ENCODE data around the gene RSPH1. TPM values are rescaled to one million over a fixed set of nuclear protein-coding genes. Genes with fewer than 3 reads are reported as not detected.

RSPH1 gene
- total RNA-seq, 6 experiments from 2014 or later = 0.18 to 0.55 (median 0.22) TPM; not detected in 1

GRCh38 chr21:42543106-42543847 is 47.3 kb upstream of the RSPH1 start:
- Histone ChIP-seq H3K36me3 (peaks cover 0 to 4% (median 0%) of the 10 kb centered on the region in 4 donors), H3K4me3 (no peak overlapping the region), H3K27me3 (no peaks in the 10 kb centered on the region), H3K9me3 (no peaks in the 10 kb centered on the region), H3K27ac (no peak overlapping the region), H3K4me1 (peaks cover 0 to 17% (median 2%) of the 10 kb centered on the region in 4 donors)
- ATAC-seq = no peak
- intact Hi-C loops (cut with DNase I) = no loop called here
- TF ChIP-seq POLR2A (IDR thresholded peaks at IDR 0.05) = no peak
- TF ChIP-seq, protein P1, sequence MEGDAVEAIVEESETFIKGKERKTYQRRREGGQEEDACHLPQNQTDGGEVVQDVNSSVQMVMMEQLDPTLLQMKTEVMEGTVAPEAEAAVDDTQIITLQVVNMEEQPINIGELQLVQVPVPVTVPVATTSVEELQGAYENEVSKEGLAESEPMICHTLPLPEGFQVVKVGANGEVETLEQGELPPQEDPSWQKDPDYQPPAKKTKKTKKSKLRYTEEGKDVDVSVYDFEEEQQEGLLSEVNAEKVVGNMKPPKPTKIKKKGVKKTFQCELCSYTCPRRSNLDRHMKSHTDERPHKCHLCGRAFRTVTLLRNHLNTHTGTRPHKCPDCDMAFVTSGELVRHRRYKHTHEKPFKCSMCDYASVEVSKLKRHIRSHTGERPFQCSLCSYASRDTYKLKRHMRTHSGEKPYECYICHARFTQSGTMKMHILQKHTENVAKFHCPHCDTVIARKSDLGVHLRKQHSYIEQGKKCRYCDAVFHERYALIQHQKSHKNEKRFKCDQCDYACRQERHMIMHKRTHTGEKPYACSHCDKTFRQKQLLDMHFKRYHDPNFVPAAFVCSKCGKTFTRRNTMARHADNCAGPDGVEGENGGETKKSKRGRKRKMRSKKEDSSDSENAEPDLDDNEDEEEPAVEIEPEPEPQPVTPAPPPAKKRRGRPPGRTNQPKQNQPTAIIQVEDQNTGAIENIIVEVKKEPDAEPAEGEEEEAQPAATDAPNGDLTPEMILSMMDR (IDR thresholded peaks at IDR 0.05) = no peak
- 95% methylated on average over 13 of the region's 25 CpGs for WGBS (ENCODE audit: insufficient coverage, low coverage, low lambda C conversion rate, missing lambda C conversion rate)
- no peak for DNase-seq

DNA sequence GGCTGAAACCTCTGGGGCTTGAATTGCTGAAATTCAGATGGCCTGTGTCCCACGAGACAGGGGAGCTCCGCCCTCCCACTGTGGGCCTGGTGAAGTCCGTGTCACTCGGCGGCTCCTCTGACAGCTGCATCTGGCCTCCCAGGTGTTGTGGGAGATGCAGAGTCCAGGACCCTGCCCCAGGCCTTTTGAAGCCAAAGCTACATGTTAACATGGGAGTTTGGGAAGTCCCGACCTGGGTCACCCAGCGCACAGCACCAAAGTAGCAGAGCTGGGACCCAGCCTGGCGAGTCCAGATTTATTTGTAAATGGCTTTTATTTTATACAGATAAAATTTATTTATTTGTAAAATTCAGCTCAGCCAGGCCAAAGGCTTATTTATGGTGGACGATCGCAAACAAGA is 46.6 kb upstream of the RSPH1 start:
- Histone ChIP-seq H3K9me3 (no peaks in the 10 kb centered on the region), H3K27ac (no peak overlapping the region), H3K4me3 (no peak overlapping the region), H3K36me3 (peaks cover 0 to 4% (median 0%) of the 10 kb centered on the region in 4 donors), H3K4me1 (peaks cover 0 to 20% (median 2%) of the 10 kb centered on the region in 4 donors), H3K27me3 (no peaks in the 10 kb centered on the region)
- ATAC-seq = no peak
- intact Hi-C loops (cut with DNase I) = no loop called here
- 97% methylated on average over 5 of the region's 10 CpGs for WGBS (ENCODE audit: insufficient coverage, low coverage, low lambda C conversion rate, missing lambda C conversion rate)
- TF ChIP-seq POLR2A (IDR thresholded peaks at IDR 0.05) = no peak
- no peak for DNase-seq

DNA sequence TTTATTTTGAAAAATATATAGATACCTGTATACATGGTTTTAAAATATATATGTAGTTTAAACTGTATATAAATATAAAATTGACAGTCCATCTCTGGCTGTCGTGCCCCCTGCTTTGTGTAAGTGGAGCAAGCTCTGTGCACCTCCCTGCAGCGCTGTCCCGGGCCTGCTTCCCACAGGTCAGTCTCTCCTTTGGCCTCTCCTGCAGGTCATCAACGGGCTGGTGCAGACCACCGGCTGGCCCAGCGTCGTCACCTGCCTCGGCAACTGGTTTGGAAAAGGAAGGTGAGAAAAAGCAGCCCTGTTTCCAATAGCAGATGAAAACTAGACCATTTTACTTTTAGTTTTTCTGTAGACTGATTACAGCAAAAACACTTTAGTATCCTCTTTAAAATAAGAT is 46.2 kb upstream of the RSPH1 start:
- TF ChIP-seq POLR2A (IDR thresholded peaks at IDR 0.05) = no peak
- TF ChIP-seq, protein P1 (IDR thresholded peaks at IDR 0.05) = no peak
- Histone ChIP-seq H3K4me1 (peaks cover 0 to 24% (median 2%) of the 10 kb centered on the region in 4 donors), H3K36me3 (peaks cover 0 to 4% (median 0%) of the 10 kb centered on the region in 4 donors), H3K27ac (no peak overlapping the region), H3K9me3 (no peaks in the 10 kb centered on the region), H3K4me3 (no peak overlapping the region), H3K27me3 (no peaks in the 10 kb centered on the region)
- ATAC-seq (no peak), DNase-seq (no peak)
- intact Hi-C loops (cut with DNase I) = no loop called here
- 87% methylated on average over 8 of the region's 8 CpGs for WGBS (ENCODE audit: insufficient coverage, low coverage, low lambda C conversion rate, missing lambda C conversion rate)

GRCh38 chr21:42541618-42542017 is 45.6 kb upstream of the RSPH1 start:
- H3K36me3 ChIP-seq = peaks cover 0 to 4% (median 0%) of the 10 kb centered on the region in 4 donors
- ATAC-seq = no peak
- no peak overlapping the region for H3K4me3 ChIP-seq
- H3K4me1 ChIP-seq = peaks cover 0 to 25% (median 2%) of the 10 kb centered on the region in 4 donors
- no peaks in the 10 kb centered on the region for H3K9me3 ChIP-seq
- no peak overlapping the region for H3K27ac ChIP-seq
- TF ChIP-seq, protein P1 (IDR thresholded peaks at IDR 0.05) = no peak
- no peak for TF ChIP-seq POLR2A (IDR thresholded peaks at IDR 0.05)
- intact Hi-C loops (cut with DNase I) = no loop called here
- no peak for DNase-seq
- H3K27me3 ChIP-seq = no peaks in the 10 kb centered on the region

GRCh38 chr21:42541174-42541573 is 45.1 kb upstream of the RSPH1 start:
- no peak overlapping the region for H3K4me3 ChIP-seq
- peaks cover 0 to 2% (median 0%) of the 10 kb centered on the region in 4 donors for H3K36me3 ChIP-seq
- ATAC-seq = no peak
- TF ChIP-seq, protein P1 (IDR thresholded peaks at IDR 0.05) = no peak
- no peak for TF ChIP-seq POLR2A (IDR thresholded peaks at IDR 0.05)
- H3K27ac ChIP-seq = no peak overlapping the region
- H3K9me3 ChIP-seq = no peaks in the 10 kb centered on the region
- 80% methylated on average over 6 of the region's 12 CpGs for WGBS (ENCODE audit: insufficient coverage, low coverage, low lambda C conversion rate, missing lambda C conversion rate)
- no peak for DNase-seq
- intact Hi-C loops (cut with DNase I) = no loop called here
- H3K4me1 ChIP-seq = peaks cover 0 to 27% (median 3%) of the 10 kb centered on the region in 4 donors
- H3K27me3 ChIP-seq = no peaks in the 10 kb centered on the region
